Renal pelvis (tissue), 4 donors: Measurements from ENCODE around the gene PLCH2. TPM values are rescaled to one million over a fixed set of nuclear protein-coding genes. Genes with fewer than 3 reads are reported as not detected.

ENCODE experiments used
- DNase-seq: peaks from one replicate; pipeline ENCODE4 v3.0.0-alpha.2; 2013
- polyA plus RNA-seq, 3 donors: library from polyadenylated mRNA; unstranded; fragments of 120-200 nt; gene quantifications; one replicate each; pipeline ENCODE4 v1.2.1, GENCODE V29; 2013; ENCODE audit not compliant: insufficient read length in 3 of 3

Gene PLCH2
- polyA plus RNA-seq, 3 donors: 1.5 to 1.8 (median 1.7) TPM

GRCh38 chr1:2477309-2477708, 1.2 kb downstream of the PLCH2 start:
- no peak for DNase-seq

GRCh38 chr1:2477791-2478499, 1.9 kb downstream of the PLCH2 start:
- no peak for DNase-seq

- no peak for DNase-seq
Measured at GRCh38 chr1:2479186-2479585, 3.1 kb downstream of the PLCH2 start.

GRCh38 chr1:2479618-2480017, 3.5 kb downstream of the PLCH2 start:
- DNase-seq: no peak

GRCh38 chr1:2480236-2480985, 4.3 kb downstream of the PLCH2 start:
- no peak for DNase-seq

GRCh38 chr1:2480986-2481364, 4.9 kb downstream of the PLCH2 start:
- DNase-seq: peak; percentile 73

GRCh38 chr1:2481885-2482284, 5.8 kb downstream of the PLCH2 start:
- DNase-seq: no peak

- DNase-seq: no peak
Measured at GRCh38 chr1:2482588-2482987, 6.5 kb downstream of the PLCH2 start.

GRCh38 chr1:2483026-2483425, 6.9 kb downstream of the PLCH2 start:
- DNase-seq: no peak

GRCh38 chr1:2483970-2484369, 7.9 kb downstream of the PLCH2 start:
- DNase-seq: no peak

- no peak for DNase-seq
Measured at GRCh38 chr1:2486041-2486440, 10.0 kb downstream of the PLCH2 start.

GRCh38 chr1:2486558-2486957, 10.5 kb downstream of the PLCH2 start:
- DNase-seq: no peak

- DNase-seq: no peak
Measured at GRCh38 chr1:2488688-2489087, 12.6 kb downstream of the PLCH2 start.

GRCh38 chr1:2489615-2490014, 13.5 kb downstream of the PLCH2 start:
- DNase-seq: no peak

- DNase-seq: no peak
Measured at GRCh38 chr1:2492091-2492490, 16.0 kb downstream of the PLCH2 start.

GRCh38 chr1:2493218-2493617, 17.1 kb downstream of the PLCH2 start:
- DNase-seq: no peak

GRCh38 chr1:2493691-2494322, 17.7 kb downstream of the PLCH2 start:
- no peak for DNase-seq

- DNase-seq: no peak
Measured at GRCh38 chr1:2494323-2494693, 18.2 kb downstream of the PLCH2 start.

GRCh38 chr1:2495026-2495425, 18.9 kb downstream of the PLCH2 start:
- no peak for DNase-seq

- DNase-seq: no peak
Measured at GRCh38 chr1:2495546-2495945, 19.5 kb downstream of the PLCH2 start.

- DNase-seq: no peak
Measured at GRCh38 chr1:2496087-2496622, 20.1 kb downstream of the PLCH2 start.

GRCh38 chr1:2496746-2497145, 20.7 kb downstream of the PLCH2 start:
- no peak for DNase-seq

- DNase-seq: no peak
Measured at GRCh38 chr1:2497891-2498290, 21.8 kb downstream of the PLCH2 start.
